ENCODE results near the gene MFAP2.
"Not testable (repeated sequence)": the region's sequence is repeated elsewhere in the genome, so short reads cannot be mapped to it uniquely, and the experiment has no call there.

GRCh38 chr1:16948282-16948891 is 32.0 kb downstream of the MFAP2 start:
- TF ChIP-seq CTCF (IDR thresholded peaks at IDR 0.05); POLR2AphosphoS5 (IDR thresholded peaks at IDR 0.05; ENCODE audit: low read depth, low read length); SIN3A (IDR thresholded peaks at IDR 0.05; ENCODE audit: borderline replicate concordance, insufficient read depth, low read depth, low read length); TCF7L2 (IDR thresholded peaks at IDR 0.05; ENCODE audit: low read depth, low read length): not testable (repeated sequence)
- TF ChIP-seq, protein P1, sequence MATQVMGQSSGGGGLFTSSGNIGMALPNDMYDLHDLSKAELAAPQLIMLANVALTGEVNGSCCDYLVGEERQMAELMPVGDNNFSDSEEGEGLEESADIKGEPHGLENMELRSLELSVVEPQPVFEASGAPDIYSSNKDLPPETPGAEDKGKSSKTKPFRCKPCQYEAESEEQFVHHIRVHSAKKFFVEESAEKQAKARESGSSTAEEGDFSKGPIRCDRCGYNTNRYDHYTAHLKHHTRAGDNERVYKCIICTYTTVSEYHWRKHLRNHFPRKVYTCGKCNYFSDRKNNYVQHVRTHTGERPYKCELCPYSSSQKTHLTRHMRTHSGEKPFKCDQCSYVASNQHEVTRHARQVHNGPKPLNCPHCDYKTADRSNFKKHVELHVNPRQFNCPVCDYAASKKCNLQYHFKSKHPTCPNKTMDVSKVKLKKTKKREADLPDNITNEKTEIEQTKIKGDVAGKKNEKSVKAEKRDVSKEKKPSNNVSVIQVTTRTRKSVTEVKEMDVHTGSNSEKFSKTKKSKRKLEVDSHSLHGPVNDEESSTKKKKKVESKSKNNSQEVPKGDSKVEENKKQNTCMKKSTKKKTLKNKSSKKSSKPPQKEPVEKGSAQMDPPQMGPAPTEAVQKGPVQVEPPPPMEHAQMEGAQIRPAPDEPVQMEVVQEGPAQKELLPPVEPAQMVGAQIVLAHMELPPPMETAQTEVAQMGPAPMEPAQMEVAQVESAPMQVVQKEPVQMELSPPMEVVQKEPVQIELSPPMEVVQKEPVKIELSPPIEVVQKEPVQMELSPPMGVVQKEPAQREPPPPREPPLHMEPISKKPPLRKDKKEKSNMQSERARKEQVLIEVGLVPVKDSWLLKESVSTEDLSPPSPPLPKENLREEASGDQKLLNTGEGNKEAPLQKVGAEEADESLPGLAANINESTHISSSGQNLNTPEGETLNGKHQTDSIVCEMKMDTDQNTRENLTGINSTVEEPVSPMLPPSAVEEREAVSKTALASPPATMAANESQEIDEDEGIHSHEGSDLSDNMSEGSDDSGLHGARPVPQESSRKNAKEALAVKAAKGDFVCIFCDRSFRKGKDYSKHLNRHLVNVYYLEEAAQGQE (IDR thresholded peaks at IDR 0.05; ENCODE audit: insufficient read depth in 1 of 2, low read depth in 2 of 2, low read length in 1 of 2): not testable (repeated sequence)
